ENCODE measurements around the gene STK4. TPM values are rescaled to one million over a fixed set of nuclear protein-coding genes. Genes with fewer than 3 reads are reported as not detected.

Gene STK4
- polyA plus RNA-seq, 1 donor from 2014 or later = 14.0 TPM

DNA sequence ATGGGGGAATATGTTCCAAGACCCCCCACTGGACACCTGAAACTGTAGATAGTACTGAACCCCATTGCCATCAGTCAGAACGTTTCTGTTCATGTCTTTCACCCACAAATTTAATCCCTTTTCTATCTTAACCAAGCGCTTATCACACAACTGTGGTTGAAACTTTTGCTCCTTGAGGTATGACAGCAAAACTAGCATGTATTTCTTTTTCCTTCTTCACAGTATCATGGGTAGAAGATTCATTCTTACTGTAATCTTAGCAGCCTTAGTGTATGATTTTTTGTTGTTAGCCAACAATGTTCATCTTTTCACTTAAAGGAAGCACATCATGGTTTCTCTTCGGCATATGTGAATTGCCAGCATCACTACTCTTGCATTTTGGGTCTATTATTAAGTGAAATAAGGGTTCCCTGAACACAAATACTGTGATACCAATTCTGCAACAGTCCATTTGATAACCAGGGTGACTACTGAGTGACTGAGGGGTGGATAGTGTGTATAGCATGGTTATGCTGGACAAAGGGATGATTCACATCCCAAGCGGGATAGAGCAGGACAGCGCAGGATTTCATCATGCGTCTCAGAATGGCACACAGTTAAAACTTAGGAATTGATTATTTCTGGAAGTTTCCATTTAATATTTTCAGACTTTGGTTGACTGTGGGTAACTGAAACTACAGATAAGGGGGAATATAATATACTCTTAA, 92.9 kb downstream of the STK4 start:
- Histone ChIP-seq H4K20me1 (ENCODE audit: insufficient read depth) (no peaks in the 10 kb centered on the region), H2AFZ (ENCODE audit: low read depth, low read length) (no peak overlapping the region), H3K79me2 (replicated peaks; ENCODE audit: insufficient read depth, low read length) (no peaks in the 10 kb centered on the region), H3K36me3 (ENCODE audit: insufficient read depth, low read length) (no peaks in the 10 kb centered on the region), H3K9me3 (ENCODE audit: low read length) (no peaks in the 10 kb centered on the region), H3K9me2 (ENCODE audit: insufficient read depth, low read length) (no peaks in the 10 kb centered on the region), H3K27me3 (ENCODE audit: insufficient read depth, low read depth, low read length) (no peaks in the 10 kb centered on the region), H3K4me3 (ENCODE audit: low read length) (no peak overlapping the region), H3K4me2 (ENCODE audit: low read length) (no peak overlapping the region), H3F3A (ENCODE audit: insufficient read depth, low read length, poor library complexity, severe bottlenecking) (no peaks in the 10 kb centered on the region), H3K9ac (ENCODE audit: low read length) (no peak overlapping the region), H3K27ac (ENCODE audit: low read length) (no peak overlapping the region)
- TF ChIP-seq SMC3 (conservative IDR thresholded peaks at IDR 0.05; ENCODE audit: poor library complexity) (no peak), EP300 (conservative IDR thresholded peaks at IDR 0.05; ENCODE audit: poor library complexity, severe bottlenecking) (no peak), RAD21 (conservative IDR thresholded peaks at IDR 0.05) (no peak), EZH2 (IDR thresholded peaks at IDR 0.05; ENCODE audit: borderline replicate concordance, insufficient read depth, low read length, poor library complexity, severe bottlenecking) (no peak), TAF1 (IDR thresholded peaks at IDR 0.05; ENCODE audit: low read depth) (no peak), MXI1 (conservative IDR thresholded peaks at IDR 0.05; ENCODE audit: poor library complexity, severe bottlenecking) (no peak), POLR2AphosphoS5 (IDR thresholded peaks at IDR 0.05) (no peak)
- TF ChIP-seq, protein P1, sequence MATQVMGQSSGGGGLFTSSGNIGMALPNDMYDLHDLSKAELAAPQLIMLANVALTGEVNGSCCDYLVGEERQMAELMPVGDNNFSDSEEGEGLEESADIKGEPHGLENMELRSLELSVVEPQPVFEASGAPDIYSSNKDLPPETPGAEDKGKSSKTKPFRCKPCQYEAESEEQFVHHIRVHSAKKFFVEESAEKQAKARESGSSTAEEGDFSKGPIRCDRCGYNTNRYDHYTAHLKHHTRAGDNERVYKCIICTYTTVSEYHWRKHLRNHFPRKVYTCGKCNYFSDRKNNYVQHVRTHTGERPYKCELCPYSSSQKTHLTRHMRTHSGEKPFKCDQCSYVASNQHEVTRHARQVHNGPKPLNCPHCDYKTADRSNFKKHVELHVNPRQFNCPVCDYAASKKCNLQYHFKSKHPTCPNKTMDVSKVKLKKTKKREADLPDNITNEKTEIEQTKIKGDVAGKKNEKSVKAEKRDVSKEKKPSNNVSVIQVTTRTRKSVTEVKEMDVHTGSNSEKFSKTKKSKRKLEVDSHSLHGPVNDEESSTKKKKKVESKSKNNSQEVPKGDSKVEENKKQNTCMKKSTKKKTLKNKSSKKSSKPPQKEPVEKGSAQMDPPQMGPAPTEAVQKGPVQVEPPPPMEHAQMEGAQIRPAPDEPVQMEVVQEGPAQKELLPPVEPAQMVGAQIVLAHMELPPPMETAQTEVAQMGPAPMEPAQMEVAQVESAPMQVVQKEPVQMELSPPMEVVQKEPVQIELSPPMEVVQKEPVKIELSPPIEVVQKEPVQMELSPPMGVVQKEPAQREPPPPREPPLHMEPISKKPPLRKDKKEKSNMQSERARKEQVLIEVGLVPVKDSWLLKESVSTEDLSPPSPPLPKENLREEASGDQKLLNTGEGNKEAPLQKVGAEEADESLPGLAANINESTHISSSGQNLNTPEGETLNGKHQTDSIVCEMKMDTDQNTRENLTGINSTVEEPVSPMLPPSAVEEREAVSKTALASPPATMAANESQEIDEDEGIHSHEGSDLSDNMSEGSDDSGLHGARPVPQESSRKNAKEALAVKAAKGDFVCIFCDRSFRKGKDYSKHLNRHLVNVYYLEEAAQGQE (IDR thresholded peaks at IDR 0.05; ENCODE audit: borderline replicate concordance) = no peak
- TF ChIP-seq, protein P2, sequence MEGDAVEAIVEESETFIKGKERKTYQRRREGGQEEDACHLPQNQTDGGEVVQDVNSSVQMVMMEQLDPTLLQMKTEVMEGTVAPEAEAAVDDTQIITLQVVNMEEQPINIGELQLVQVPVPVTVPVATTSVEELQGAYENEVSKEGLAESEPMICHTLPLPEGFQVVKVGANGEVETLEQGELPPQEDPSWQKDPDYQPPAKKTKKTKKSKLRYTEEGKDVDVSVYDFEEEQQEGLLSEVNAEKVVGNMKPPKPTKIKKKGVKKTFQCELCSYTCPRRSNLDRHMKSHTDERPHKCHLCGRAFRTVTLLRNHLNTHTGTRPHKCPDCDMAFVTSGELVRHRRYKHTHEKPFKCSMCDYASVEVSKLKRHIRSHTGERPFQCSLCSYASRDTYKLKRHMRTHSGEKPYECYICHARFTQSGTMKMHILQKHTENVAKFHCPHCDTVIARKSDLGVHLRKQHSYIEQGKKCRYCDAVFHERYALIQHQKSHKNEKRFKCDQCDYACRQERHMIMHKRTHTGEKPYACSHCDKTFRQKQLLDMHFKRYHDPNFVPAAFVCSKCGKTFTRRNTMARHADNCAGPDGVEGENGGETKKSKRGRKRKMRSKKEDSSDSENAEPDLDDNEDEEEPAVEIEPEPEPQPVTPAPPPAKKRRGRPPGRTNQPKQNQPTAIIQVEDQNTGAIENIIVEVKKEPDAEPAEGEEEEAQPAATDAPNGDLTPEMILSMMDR (IDR thresholded peaks at IDR 0.05; ENCODE audit: poor library complexity, severe bottlenecking) = no peak

DNA sequence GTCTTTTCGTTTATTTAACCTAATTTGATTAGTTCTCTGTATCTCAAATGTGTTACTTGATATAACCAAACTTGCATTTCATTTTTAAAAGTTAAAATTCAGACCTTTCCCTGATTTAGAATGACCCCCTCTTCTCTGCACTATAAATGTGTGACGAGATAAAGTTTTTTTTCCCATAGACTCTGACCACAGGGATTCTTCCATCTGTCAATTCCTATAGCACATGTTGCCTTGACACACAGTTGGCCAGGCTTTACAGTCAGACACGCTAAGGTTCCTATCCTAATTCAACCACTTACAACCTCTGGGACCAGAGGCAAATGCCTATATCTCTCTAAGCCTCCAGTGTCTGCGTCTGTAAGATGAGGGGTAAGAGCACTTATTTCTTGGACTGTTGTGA, 94.0 kb downstream of the STK4 start:
- H3K4me3 ChIP-seq (ENCODE audit: low read length) = no peak overlapping the region

More for the DNA sequence above, 94.0 kb downstream of the STK4 start:
- Histone ChIP-seq H3K9me2 (ENCODE audit: insufficient read depth, low read length) (no peaks in the 10 kb centered on the region), H3K27me3 (ENCODE audit: insufficient read depth, low read depth, low read length) (no peaks in the 10 kb centered on the region), H3K9me3 (ENCODE audit: low read length) (no peaks in the 10 kb centered on the region), H3K9ac (ENCODE audit: low read length) (no peak overlapping the region), H3F3A (ENCODE audit: insufficient read depth, low read length, poor library complexity, severe bottlenecking) (no peaks in the 10 kb centered on the region), H4K20me1 (ENCODE audit: insufficient read depth) (no peaks in the 10 kb centered on the region), H3K4me2 (ENCODE audit: low read length) (no peak overlapping the region), H3K79me2 (replicated peaks; ENCODE audit: insufficient read depth, low read length) (no peaks in the 10 kb centered on the region), H2AFZ (ENCODE audit: low read depth, low read length) (no peak overlapping the region), H3K27ac (ENCODE audit: low read length) (no peak overlapping the region), H3K36me3 (ENCODE audit: insufficient read depth, low read length) (no peaks in the 10 kb centered on the region)
- TF ChIP-seq TAF1 (IDR thresholded peaks at IDR 0.05; ENCODE audit: low read depth) (no peak), EP300 (conservative IDR thresholded peaks at IDR 0.05; ENCODE audit: poor library complexity, severe bottlenecking) (no peak), MXI1 (conservative IDR thresholded peaks at IDR 0.05; ENCODE audit: poor library complexity, severe bottlenecking) (no peak), RAD21 (conservative IDR thresholded peaks at IDR 0.05) (no peak), SMC3 (conservative IDR thresholded peaks at IDR 0.05; ENCODE audit: poor library complexity) (no peak), POLR2AphosphoS5 (IDR thresholded peaks at IDR 0.05) (no peak), EZH2 (IDR thresholded peaks at IDR 0.05; ENCODE audit: borderline replicate concordance, insufficient read depth, low read length, poor library complexity, severe bottlenecking) (no peak)
- TF ChIP-seq, protein P1 (IDR thresholded peaks at IDR 0.05; ENCODE audit: borderline replicate concordance) = no peak
- TF ChIP-seq, protein P2 (IDR thresholded peaks at IDR 0.05; ENCODE audit: poor library complexity, severe bottlenecking) = no peak
